Loucy (cell line): ENCODE results near the gene KIF20B.

Source experiments
- H2AFZ ChIP-seq: fragments of 200-600 bp; sonication (generic); 2 replicates; pipeline ENCODE4 v1.6.0; 2016; ENCODE audit warnings: antibody characterized with exemption, mild to moderate bottlenecking, low read length, moderate library complexity
- H3F3A ChIP-seq: fragments of 200-600 bp; 2 replicates; pipeline ENCODE4 v1.6.0; 2016; ENCODE audit warnings: antibody characterized with exemption, low read depth, mild to moderate bottlenecking
- H3K27me3 ChIP-seq: fragments of 200-600 bp; sonication (generic); 2 replicates; pipeline ENCODE4 v1.6.1; 2014; ENCODE audit warnings: low read length, mild to moderate bottlenecking; ENCODE audit not compliant: insufficient read depth, poor library complexity, severe bottlenecking
- H3K36me3 ChIP-seq: fragments of 200-600 bp; sonication (generic); 2 replicates; pipeline ENCODE4 v1.6.1; 2016; ENCODE audit warnings: low read length; ENCODE audit not compliant: insufficient read depth
- H3K4me1 ChIP-seq: fragments of 200-600 bp; sonication (generic); 2 replicates; pipeline ENCODE4 v1.5.1; 2014; ENCODE audit warnings: low read length, mild to moderate bottlenecking; ENCODE audit not compliant: insufficient read depth, poor library complexity, severe bottlenecking
- H3K4me2 ChIP-seq: fragments of 200-600 bp; sonication (generic); 2 replicates; pipeline ENCODE4 v1.6.0; 2014; ENCODE audit warnings: antibody characterized with exemption, low read length, low read depth, mild to moderate bottlenecking; ENCODE audit not compliant: poor library complexity, severe bottlenecking
- H3K4me3 ChIP-seq: fragments of 200-600 bp; sonication (generic); 2 replicates; pipeline ENCODE4 v1.5.1; 2014; ENCODE audit warnings: low read length, mild to moderate bottlenecking, mixed read lengths; ENCODE audit not compliant: poor library complexity, severe bottlenecking
- H3K79me2 ChIP-seq: fragments of 200-600 bp; sonication (generic); 2 replicates; pipeline ENCODE4 v1.6.1; 2014; ENCODE audit warnings: low read length; ENCODE audit not compliant: insufficient read depth
- H3K9ac ChIP-seq: fragments of 200-600 bp; sonication (generic); 2 replicates; pipeline ENCODE4 v1.6.0; 2014; ENCODE audit warnings: mild to moderate bottlenecking, low read depth, low read length, moderate library complexity; ENCODE audit not compliant: poor library complexity, severe bottlenecking
- H3K9me2 ChIP-seq: fragments of 200-600 bp; sonication (generic); replicated peaks from 2 replicates; pipeline ENCODE4 v1.6.1; 2016; ENCODE audit warnings: low read depth, low read length, mixed read lengths
- H3K9me3 ChIP-seq: fragments of 200-600 bp; sonication (generic); 2 replicates; pipeline ENCODE4 v1.6.1; 2014; ENCODE audit warnings: mild to moderate bottlenecking, antibody characterized with exemption, low read length, low read depth; ENCODE audit not compliant: insufficient read depth
- H4K20me1 ChIP-seq: fragments of 200-600 bp; sonication (generic); 2 replicates; pipeline ENCODE4 v1.6.0; 2014; ENCODE audit warnings: antibody characterized with exemption, low read length, mild to moderate bottlenecking; ENCODE audit not compliant: insufficient read depth, poor library complexity, severe bottlenecking
- EZH2phosphoT487 ChIP-seq: fragments of 200-600 bp; IDR thresholded peaks from 2 replicates; pipeline ENCODE4 v1.6.1; 2018; ENCODE audit warnings: antibody characterized with exemption, mild to moderate bottlenecking, moderate library complexity, borderline replicate concordance
- TF ChIP-seq, protein P1 (sequence below): fragments of 200-600 bp; sonication (generic); conservative IDR thresholded peaks from 2 replicates; pipeline ENCODE4 v1.5.1; 2014; ENCODE audit warnings: mild to moderate bottlenecking, antibody characterized with exemption, low read length

The KIF20B gene

DNA sequence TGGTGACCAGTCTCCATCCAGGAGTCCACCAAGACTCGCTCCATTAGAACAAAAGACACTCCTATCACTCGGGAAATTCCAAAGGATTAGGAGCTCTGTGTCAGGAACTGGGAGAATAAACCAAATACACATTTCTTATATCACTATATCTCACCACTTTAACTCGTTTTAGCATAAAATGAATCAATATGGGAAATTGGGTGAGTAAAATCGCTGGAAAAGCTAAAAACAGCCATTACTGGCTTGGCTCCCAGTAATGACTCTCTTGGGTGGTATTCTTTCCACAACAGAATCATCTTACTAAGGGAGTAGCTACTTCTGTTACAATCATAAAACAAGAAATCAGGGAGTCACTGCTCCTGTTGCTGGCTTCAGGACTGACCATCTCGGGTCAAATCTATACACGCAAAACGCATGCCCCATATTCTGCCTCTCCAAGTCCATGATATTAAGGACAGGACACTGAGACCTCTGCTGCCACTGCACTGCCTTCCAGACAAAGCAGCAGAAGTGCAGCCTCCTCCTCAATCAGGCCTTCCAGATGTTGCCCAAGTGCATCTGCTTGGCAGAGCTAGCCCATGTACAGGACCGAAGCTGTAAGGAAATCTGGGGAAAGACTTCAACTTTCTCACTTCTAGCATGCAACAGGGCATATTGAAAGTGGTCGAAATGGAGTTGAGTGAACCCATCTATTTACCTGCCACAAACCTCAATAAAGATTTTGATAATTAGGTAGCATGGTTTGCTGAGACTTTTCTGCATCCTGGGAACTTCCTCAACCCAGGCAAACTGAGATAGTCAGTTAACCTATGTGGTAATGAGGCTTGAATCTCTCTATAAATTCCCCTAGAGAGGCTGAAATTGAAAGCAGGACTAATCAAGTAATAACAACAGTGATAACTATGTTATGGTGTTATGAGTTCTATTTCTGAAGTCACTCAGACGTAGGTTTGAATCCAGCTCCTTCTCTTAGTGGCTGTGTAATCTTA lies 42.0 kb upstream of the KIF20B start:
- Histone ChIP-seq H3F3A (no peaks in the 10 kb centered on the region), H3K9me3 (no peaks in the 10 kb centered on the region), H2AFZ (no peak overlapping the region), H3K79me2 (no peaks in the 10 kb centered on the region), H4K20me1 (no peaks in the 10 kb centered on the region), H3K4me3 (no peak overlapping the region), H3K27me3 (no peaks in the 10 kb centered on the region), H3K9ac (no peak overlapping the region), H3K36me3 (no peaks in the 10 kb centered on the region), H3K4me2 (no peak overlapping the region), H3K4me1 (no peaks in the 10 kb centered on the region), H3K9me2 (no peaks in the 10 kb centered on the region)
- TF ChIP-seq, protein P1, sequence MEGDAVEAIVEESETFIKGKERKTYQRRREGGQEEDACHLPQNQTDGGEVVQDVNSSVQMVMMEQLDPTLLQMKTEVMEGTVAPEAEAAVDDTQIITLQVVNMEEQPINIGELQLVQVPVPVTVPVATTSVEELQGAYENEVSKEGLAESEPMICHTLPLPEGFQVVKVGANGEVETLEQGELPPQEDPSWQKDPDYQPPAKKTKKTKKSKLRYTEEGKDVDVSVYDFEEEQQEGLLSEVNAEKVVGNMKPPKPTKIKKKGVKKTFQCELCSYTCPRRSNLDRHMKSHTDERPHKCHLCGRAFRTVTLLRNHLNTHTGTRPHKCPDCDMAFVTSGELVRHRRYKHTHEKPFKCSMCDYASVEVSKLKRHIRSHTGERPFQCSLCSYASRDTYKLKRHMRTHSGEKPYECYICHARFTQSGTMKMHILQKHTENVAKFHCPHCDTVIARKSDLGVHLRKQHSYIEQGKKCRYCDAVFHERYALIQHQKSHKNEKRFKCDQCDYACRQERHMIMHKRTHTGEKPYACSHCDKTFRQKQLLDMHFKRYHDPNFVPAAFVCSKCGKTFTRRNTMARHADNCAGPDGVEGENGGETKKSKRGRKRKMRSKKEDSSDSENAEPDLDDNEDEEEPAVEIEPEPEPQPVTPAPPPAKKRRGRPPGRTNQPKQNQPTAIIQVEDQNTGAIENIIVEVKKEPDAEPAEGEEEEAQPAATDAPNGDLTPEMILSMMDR: no peak
- TF ChIP-seq EZH2phosphoT487: no peak

DNA sequence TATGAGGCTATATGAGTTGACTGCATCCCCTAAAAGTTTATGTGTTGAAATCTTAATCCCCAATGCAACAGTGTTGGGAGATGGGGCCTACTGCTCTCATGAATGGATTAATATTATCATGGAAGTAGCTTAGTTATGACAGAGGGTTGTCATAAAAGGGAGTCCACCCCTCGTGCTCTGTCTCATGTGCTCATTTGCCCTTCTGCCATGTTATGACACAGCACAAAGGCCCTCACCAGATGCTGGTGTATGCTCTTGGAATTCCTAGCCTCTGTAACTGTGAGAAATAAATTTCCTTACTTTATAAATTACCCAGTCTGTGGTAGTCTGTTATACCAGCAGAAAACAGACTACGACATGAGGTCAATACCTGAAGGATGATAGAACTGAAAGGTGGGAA lies 38.8 kb upstream of the KIF20B start:
- H3K4me3 ChIP-seq: no peak overlapping the region
- H3K4me1 ChIP-seq: no peaks in the 10 kb centered on the region
- no peaks in the 10 kb centered on the region for H3K79me2 ChIP-seq
- no peak overlapping the region for H3K9ac ChIP-seq
- no peaks in the 10 kb centered on the region for H3K27me3 ChIP-seq
- H3K9me3 ChIP-seq: no peaks in the 10 kb centered on the region
- H3K9me2 ChIP-seq: no peaks in the 10 kb centered on the region
- TF ChIP-seq, protein P1: no peak
- no peak for TF ChIP-seq EZH2phosphoT487
- no peak overlapping the region for H3K4me2 ChIP-seq
- H3F3A ChIP-seq: no peaks in the 10 kb centered on the region
- no peaks in the 10 kb centered on the region for H4K20me1 ChIP-seq
- H3K36me3 ChIP-seq: no peaks in the 10 kb centered on the region
- H2AFZ ChIP-seq: no peak overlapping the region

DNA sequence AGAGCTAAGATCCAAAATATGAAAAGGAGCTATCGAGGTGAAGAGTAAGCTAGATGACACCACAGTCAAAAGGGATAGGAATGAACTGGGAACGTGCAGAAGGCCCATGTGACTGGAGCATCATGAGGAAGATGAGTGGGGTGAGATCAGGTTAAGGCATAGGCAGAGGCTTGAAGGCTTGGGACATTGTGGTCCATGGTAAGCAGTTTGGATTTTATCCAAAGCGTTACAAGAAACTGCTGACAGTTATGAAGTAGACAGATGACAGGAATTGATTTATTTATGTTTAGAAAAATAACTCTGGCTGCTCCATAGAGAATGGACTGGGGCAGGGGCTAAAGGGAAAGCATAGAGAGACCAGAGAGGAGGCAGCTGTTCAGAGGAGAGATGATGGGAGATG lies 38.2 kb upstream of the KIF20B start:
- TF ChIP-seq, protein P1: no peak
- TF ChIP-seq EZH2phosphoT487: no peak

More for the DNA sequence above, 38.2 kb upstream of the KIF20B start:
- H3K9me3 ChIP-seq: no peaks in the 10 kb centered on the region
- no peaks in the 10 kb centered on the region for H3K36me3 ChIP-seq
- H3K4me2 ChIP-seq: no peak overlapping the region
- H3K4me1 ChIP-seq: peaks cover under 1% of the 10 kb centered on the region
- H2AFZ ChIP-seq: no peak overlapping the region
- H4K20me1 ChIP-seq: no peaks in the 10 kb centered on the region
- no peaks in the 10 kb centered on the region for H3F3A ChIP-seq
- H3K27me3 ChIP-seq: no peaks in the 10 kb centered on the region
- H3K79me2 ChIP-seq: no peaks in the 10 kb centered on the region
- H3K9me2 ChIP-seq: no peaks in the 10 kb centered on the region
- no peak overlapping the region for H3K9ac ChIP-seq
- H3K4me3 ChIP-seq: no peak overlapping the region
